Thoracic aorta (tissue), 2 donors: ENCODE results near the gene SDHB. TPM values are rescaled to one million over a fixed set of nuclear protein-coding genes. Genes with fewer than 3 reads are reported as not detected.

Source experiments
- ATAC-seq: fragments of 150-250 bp; one replicate; pipeline ENCODE4 v1.8.0; 2017; ENCODE audit warnings: low read depth; ENCODE audit not compliant: insufficient number of reproducible peaks, low FRiP score
- DNase-seq: peaks from one replicate; pipeline ENCODE4 v3.0.0-alpha.2; 2020; ENCODE audit warnings: low spot score
- H3K27ac ChIP-seq, 2 donors: fragments of 200-600 bp; sonication (generic); 1 replicate in 1 of 2; 2 replicates in 1 of 2; pipeline ENCODE4 v1.5.1; 2016; ENCODE audit warnings: mild to moderate bottlenecking in 2 of 2, moderate library complexity in 2 of 2
- H3K27me3 ChIP-seq: fragments of 200-600 bp; sonication (generic); replicated peaks from 2 replicates; pipeline ENCODE4 v1.6.0; 2016; ENCODE audit warnings: mild to moderate bottlenecking; ENCODE audit not compliant: insufficient read depth
- H3K36me3 ChIP-seq: fragments of 200-600 bp; sonication (generic); one replicate; pipeline ENCODE4 v1.5.1; 2016
- H3K4me1 ChIP-seq, 2 donors: fragments of 200-600 bp; sonication (generic); 1 replicate in 1 of 2; 2 replicates in 1 of 2; pipeline versions ENCODE4 v1.5.1 to v1.6.0; 2016; ENCODE audit warnings: low read depth in 2 of 2, mild to moderate bottlenecking in 1 of 2; ENCODE audit not compliant: control insufficient read depth in 1 of 2
- H3K4me3 ChIP-seq: fragments of 200-600 bp; sonication (generic); 2 replicates; pipeline ENCODE4 v1.5.1; 2016; ENCODE audit warnings: mild to moderate bottlenecking
- H3K9me3 ChIP-seq: fragments of 200-600 bp; sonication (generic); 2 replicates; pipeline ENCODE4 v1.5.1; 2016
- CTCF ChIP-seq: fragments of 200-600 bp; sonication (generic); IDR thresholded peaks from one replicate; pipeline ENCODE4 v1.5.1; 2019; ENCODE audit warnings: antibody characterized with exemption
- total RNA-seq, 2 donors: library from RNA; depleted of rRNA; stranded (reverse); fragments of >200 nt; gene quantifications; one replicate each; pipeline versions ENCODE4 v1.1.0 to v1.2.3, GENCODE V29; 2016

The SDHB gene
- total RNA-seq, 2 donors from 2014 or later: 81.5 to 98.9 TPM

- Histone ChIP-seq H3K27me3 (no peaks in the 10 kb centered on the region), H3K4me3 (no peak overlapping the region), H3K36me3 (peaks cover 33% of the 10 kb centered on the region), H3K4me1 (peaks cover 10 to 12% of the 10 kb centered on the region in 2 donors), H3K9me3 (no peaks in the 10 kb centered on the region), H3K27ac (no peak overlapping the region)
- ATAC-seq (no peak), DNase-seq (no peak)
- TF ChIP-seq CTCF: no peak
These were observed 7.5 kb downstream of the SDHB start for GRCh38 chr1:17046334-17046657.

- H3K27me3 ChIP-seq: no peaks in the 10 kb centered on the region
- H3K4me3 ChIP-seq: peak overlapping the region; percentile 61
- peaks cover 37% of the 10 kb centered on the region for H3K36me3 ChIP-seq
- peaks cover 7 to 8% of the 10 kb centered on the region in 2 donors for H3K4me1 ChIP-seq
- ATAC-seq: no peak
- H3K27ac ChIP-seq: peak overlapping the region in 1 of 2 donors; percentile 25
- no peaks in the 10 kb centered on the region for H3K9me3 ChIP-seq
- TF ChIP-seq CTCF: peak; percentile 76
- DNase-seq: no peak
These were observed 8.0 kb downstream of the SDHB start for GRCh38 chr1:17045634-17046333.

- H3K9me3 ChIP-seq: no peaks in the 10 kb centered on the region
- no peak for DNase-seq
- TF ChIP-seq CTCF: no peak
- peaks cover 42% of the 10 kb centered on the region for H3K36me3 ChIP-seq
- no peak for ATAC-seq
- peaks cover 7 to 8% of the 10 kb centered on the region in 2 donors for H3K4me1 ChIP-seq
- H3K27ac ChIP-seq: no peak overlapping the region
- H3K27me3 ChIP-seq: no peaks in the 10 kb centered on the region
- no peak overlapping the region for H3K4me3 ChIP-seq
These were observed 8.7 kb downstream of the SDHB start for GRCh38 chr1:17045150-17045549.

- H3K4me3 ChIP-seq: no peak overlapping the region
- ATAC-seq (no peak), DNase-seq (no peak)
- no peak overlapping the region for H3K27ac ChIP-seq
- H3K4me1 ChIP-seq: peaks cover 7 to 8% of the 10 kb centered on the region in 2 donors
- peaks cover 37% of the 10 kb centered on the region for H3K36me3 ChIP-seq
- TF ChIP-seq CTCF: no peak
- H3K9me3 ChIP-seq: no peaks in the 10 kb centered on the region
- no peaks in the 10 kb centered on the region for H3K27me3 ChIP-seq
These were observed 10.2 kb downstream of the SDHB start for GRCh38 chr1:17043676-17044075.

- no peak overlapping the region for H3K4me3 ChIP-seq
- H3K27me3 ChIP-seq: no peaks in the 10 kb centered on the region
- peaks cover 42% of the 10 kb centered on the region for H3K36me3 ChIP-seq
- no peak for DNase-seq
- no peaks in the 10 kb centered on the region for H3K9me3 ChIP-seq
- no peak for TF ChIP-seq CTCF
- no peak for ATAC-seq
- H3K27ac ChIP-seq: no peak overlapping the region
- H3K4me1 ChIP-seq: peaks cover 0 to under 1% of the 10 kb centered on the region in 2 donors
These were observed 13.7 kb downstream of the SDHB start for GRCh38 chr1:17040135-17040534.
